Calu3 (cell line): ENCODE measurements around the gene CDCP2. TPM values are rescaled to one million over a fixed set of nuclear protein-coding genes. Genes with fewer than 3 reads are reported as not detected.

Source experiments
- BruUV-seq: library from RNA; stranded (reverse); fragments of 400-500 nt; replicated peaks from 2 replicates; lab custom pipeline; 2021; lab: Mats Ljungman, UMichigan
- CTCF ChIA-PET: fragments of 300-600 bp; sonication (Branson Sonifier 250); formaldehyde crosslinking; loops from one replicate; lab custom pipeline; 2022; ENCODE audit warnings: antibody characterized with exemption; lab: Charles Lee
- DNase-seq: peaks from one replicate; pipeline ENCODE4 v3.0.0; 2022
- H3K27ac Mint-ChIP-seq: one replicate; pipeline ENCODE4 v1.8.0; 2022; ENCODE audit warnings: mixed read lengths; ENCODE audit not compliant: unreplicated experiment
- H3K27me3 Mint-ChIP-seq: one replicate; pipeline ENCODE4 v1.8.0; 2022; ENCODE audit warnings: mixed read lengths; ENCODE audit not compliant: unreplicated experiment
- H3K36me3 Mint-ChIP-seq: one replicate; pipeline ENCODE4 v1.8.0; 2022; ENCODE audit warnings: mild to moderate bottlenecking, moderate library complexity, mixed read lengths; ENCODE audit not compliant: insufficient read depth, unreplicated experiment
- H3K4me1 Mint-ChIP-seq: one replicate; pipeline ENCODE4 v1.8.0; 2022; ENCODE audit warnings: mild to moderate bottlenecking, low read depth, mixed read lengths; ENCODE audit not compliant: unreplicated experiment
- H3K4me3 Mint-ChIP-seq: one replicate; pipeline ENCODE4 v1.8.0; 2022; ENCODE audit warnings: mild to moderate bottlenecking, low read depth, moderate library complexity, mixed read lengths; ENCODE audit not compliant: unreplicated experiment
- H3K9me3 Mint-ChIP-seq: one replicate; pipeline ENCODE4 v1.8.0; 2022; ENCODE audit warnings: low read depth, mixed read lengths; ENCODE audit not compliant: unreplicated experiment
- intact Hi-C: fragments of 100-400 bp; cut with micrococcal nuclease; formaldehyde crosslinking; loops from one replicate; pipeline ENCODE4 v1.10.0; 2022; ENCODE audit not compliant: unreplicated experiment
- total RNA-seq: library from RNA; stranded (reverse); gene quantifications from 2 replicates; pipeline ENCODE4 v1.2.3, GENCODE V29; 2022
- TF ChIP-seq, protein P1 (sequence below): fragments of 200-600 bp; IDR thresholded peaks from one replicate; pipeline ENCODE4 v1.8.0; 2022; ENCODE audit warnings: antibody characterized with exemption; ENCODE audit not compliant: unreplicated experiment

The CDCP2 gene
- total RNA-seq, 1 experiment from 2014 or later: not detected

DNA sequence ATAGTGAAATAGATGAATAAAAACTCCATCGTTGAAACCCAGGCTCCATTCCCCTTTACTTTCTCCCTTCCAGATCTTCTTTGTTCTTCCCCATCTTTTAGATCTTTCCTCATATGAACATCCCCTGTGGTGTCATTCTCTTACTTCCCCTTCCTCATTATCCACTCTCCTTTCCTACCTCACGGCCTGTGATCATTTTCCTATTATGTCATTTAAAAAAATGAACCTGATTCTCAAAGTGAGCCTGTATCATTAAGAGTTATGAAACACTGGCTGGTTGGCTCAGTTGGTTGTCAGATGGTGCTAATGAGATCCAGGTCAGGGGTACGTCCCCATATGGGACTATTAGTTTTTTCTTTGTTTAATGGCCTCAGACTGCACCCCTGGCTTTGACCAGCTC, 61.1 kb downstream of the CDCP2 start:
- Mint-ChIP-seq H3K27me3 (no peaks in the 10 kb centered on the region), H3K36me3 (peaks cover under 1% of the 10 kb centered on the region), H3K9me3 (no peaks in the 10 kb centered on the region), H3K27ac (no peak overlapping the region), H3K4me3 (no peak overlapping the region), H3K4me1 (peaks cover 8% of the 10 kb centered on the region)
- no peak for DNase-seq
- intact Hi-C loops: no loop called here
- TF ChIP-seq, protein P1, sequence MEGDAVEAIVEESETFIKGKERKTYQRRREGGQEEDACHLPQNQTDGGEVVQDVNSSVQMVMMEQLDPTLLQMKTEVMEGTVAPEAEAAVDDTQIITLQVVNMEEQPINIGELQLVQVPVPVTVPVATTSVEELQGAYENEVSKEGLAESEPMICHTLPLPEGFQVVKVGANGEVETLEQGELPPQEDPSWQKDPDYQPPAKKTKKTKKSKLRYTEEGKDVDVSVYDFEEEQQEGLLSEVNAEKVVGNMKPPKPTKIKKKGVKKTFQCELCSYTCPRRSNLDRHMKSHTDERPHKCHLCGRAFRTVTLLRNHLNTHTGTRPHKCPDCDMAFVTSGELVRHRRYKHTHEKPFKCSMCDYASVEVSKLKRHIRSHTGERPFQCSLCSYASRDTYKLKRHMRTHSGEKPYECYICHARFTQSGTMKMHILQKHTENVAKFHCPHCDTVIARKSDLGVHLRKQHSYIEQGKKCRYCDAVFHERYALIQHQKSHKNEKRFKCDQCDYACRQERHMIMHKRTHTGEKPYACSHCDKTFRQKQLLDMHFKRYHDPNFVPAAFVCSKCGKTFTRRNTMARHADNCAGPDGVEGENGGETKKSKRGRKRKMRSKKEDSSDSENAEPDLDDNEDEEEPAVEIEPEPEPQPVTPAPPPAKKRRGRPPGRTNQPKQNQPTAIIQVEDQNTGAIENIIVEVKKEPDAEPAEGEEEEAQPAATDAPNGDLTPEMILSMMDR: no peak
- no TSS peak for BruUV-seq
- CTCF ChIA-PET: no interaction called here

DNA sequence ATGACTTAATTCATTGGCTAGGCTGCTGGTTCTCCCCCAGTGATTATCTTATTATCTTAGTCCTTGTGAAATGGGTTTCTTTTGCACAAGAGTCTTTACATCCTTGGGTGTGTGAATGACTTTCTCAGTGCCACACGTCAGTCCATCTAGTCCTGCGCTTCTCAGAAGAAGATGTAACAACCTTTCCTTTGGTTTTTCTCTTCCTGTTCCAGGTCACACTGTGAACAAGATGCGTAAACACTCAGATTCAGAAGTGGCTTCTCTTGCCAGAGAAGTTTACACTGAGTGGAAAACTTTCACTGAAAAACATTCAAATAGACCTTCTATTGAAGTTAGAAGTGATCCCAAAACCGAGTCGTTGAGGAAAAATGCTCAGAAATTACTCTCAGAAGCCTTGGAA, 64.4 kb downstream of the CDCP2 start:
- DNase-seq: no peak
- Mint-ChIP-seq H3K27me3 (no peaks in the 10 kb centered on the region), H3K4me3 (no peak overlapping the region), H3K4me1 (no peaks in the 10 kb centered on the region), H3K36me3 (no peaks in the 10 kb centered on the region), H3K9me3 (no peaks in the 10 kb centered on the region), H3K27ac (no peak overlapping the region)
- TF ChIP-seq, protein P1: no peak
- CTCF ChIA-PET: no interaction called here
- BruUV-seq: no TSS peak
- intact Hi-C loops: no loop called here

DNA sequence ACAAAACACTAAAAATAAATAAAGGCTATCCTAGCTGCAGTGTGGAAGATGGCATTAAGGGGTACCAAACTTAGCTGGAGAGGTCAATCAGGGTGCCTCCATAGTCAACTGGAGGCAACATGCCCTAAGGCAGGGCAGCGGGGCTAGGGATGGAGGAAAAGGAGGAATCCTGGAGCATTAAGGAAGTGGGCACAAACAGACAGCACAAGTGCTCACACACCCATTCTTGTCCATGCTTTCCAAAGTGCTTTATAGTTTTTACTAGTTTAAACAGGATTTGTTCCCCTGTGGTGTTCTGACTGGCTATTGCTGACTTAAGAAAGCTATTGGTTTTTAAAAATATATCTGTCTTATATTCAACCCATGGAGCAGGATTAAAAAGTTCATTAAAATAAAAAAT, 66.0 kb downstream of the CDCP2 start:
- intact Hi-C loops: no loop called here
- no peaks in the 10 kb centered on the region for H3K9me3 Mint-ChIP-seq
- no TSS peak for BruUV-seq
- TF ChIP-seq, protein P1: no peak
- H3K36me3 Mint-ChIP-seq: no peaks in the 10 kb centered on the region
- H3K27ac Mint-ChIP-seq: no peak overlapping the region
- H3K4me1 Mint-ChIP-seq: no peaks in the 10 kb centered on the region
- H3K27me3 Mint-ChIP-seq: no peaks in the 10 kb centered on the region
- no peak for DNase-seq
- CTCF ChIA-PET: no interaction called here
- H3K4me3 Mint-ChIP-seq: no peak overlapping the region

DNA sequence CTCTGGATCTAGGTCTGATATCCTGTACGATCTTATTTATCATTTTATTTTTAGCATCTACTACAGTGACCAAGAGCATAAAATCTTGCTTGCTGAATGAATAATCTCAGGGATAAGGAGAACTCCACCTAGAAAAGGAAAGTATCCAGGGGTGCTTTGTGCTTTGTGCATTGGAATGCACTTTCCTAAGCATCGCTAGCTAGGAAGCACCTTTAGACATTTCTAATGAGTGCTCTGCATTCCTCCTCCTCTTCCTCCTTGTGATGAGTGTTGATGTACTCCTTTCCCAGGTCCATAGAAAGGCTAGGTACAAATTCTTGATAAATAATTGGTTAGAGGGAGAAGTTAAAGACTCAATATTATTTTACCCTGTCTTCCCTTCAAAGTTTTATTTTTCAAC, 68.0 kb downstream of the CDCP2 start:
- Mint-ChIP-seq H3K36me3 (no peaks in the 10 kb centered on the region), H3K27me3 (no peaks in the 10 kb centered on the region), H3K4me3 (no peak overlapping the region), H3K4me1 (no peaks in the 10 kb centered on the region), H3K9me3 (no peaks in the 10 kb centered on the region), H3K27ac (no peak overlapping the region)
- DNase-seq: no peak
- CTCF ChIA-PET: no interaction called here
- BruUV-seq: no TSS peak
- intact Hi-C loops: no loop called here
- TF ChIP-seq, protein P1: no peak

Other genes starting within 250 kb of the CDCP2 start
- 25.8 and 30.0 TPM in 2 replicates for gene IFT25, start 207.3 kb downstream of the CDCP2 start, total RNA-seq
- gene LRRC42, start 206.7 kb downstream of the CDCP2 start, total RNA-seq: 23.8 and 24.9 TPM in 2 replicates
- gene LDLRAD1, start 134.8 kb downstream of the CDCP2 start, total RNA-seq: 0.24 TPM in 1 of 2 replicates, not detected in the other
- gene TMEM59, start 99.8 kb downstream of the CDCP2 start, total RNA-seq: 316 and 346 TPM in 2 replicates
- 5.9 and 8.4 TPM in 2 replicates for gene TCEANC2, start 99.4 kb downstream of the CDCP2 start, total RNA-seq
- gene CYB5RL, start 47.0 kb upstream of the CDCP2 start, total RNA-seq: 12.9 and 14.5 TPM in 2 replicates
- 94.2 and 105 TPM in 2 replicates for gene MRPL37, start 47.2 kb upstream of the CDCP2 start, total RNA-seq